Endometrial microvascular endothelial cells (primary cell): ENCODE results near the gene LRRC72. TPM values are rescaled to one million over a fixed set of nuclear protein-coding genes. Genes with fewer than 3 reads are reported as not detected.

Experiments
- in situ Hi-C: cut with HindIII; loops from 2 replicates; pipeline ENCODE4 v1.10.0; 2017; ENCODE audit warnings: low sequenced_read_pairs, low pct_unique_long_range_greater_than_20kb; ENCODE audit errors: inconsistent ontology term
- total RNA-seq: library from RNA; depleted of rRNA; stranded (reverse); fragments of >200 nt; gene quantifications from one replicate; pipeline ENCODE4 v1.2.3, GENCODE V29; 2015; ENCODE audit errors: inconsistent ontology term

The LRRC72 gene
- total RNA-seq, 1 donor from 2014 or later = not detected

DNA sequence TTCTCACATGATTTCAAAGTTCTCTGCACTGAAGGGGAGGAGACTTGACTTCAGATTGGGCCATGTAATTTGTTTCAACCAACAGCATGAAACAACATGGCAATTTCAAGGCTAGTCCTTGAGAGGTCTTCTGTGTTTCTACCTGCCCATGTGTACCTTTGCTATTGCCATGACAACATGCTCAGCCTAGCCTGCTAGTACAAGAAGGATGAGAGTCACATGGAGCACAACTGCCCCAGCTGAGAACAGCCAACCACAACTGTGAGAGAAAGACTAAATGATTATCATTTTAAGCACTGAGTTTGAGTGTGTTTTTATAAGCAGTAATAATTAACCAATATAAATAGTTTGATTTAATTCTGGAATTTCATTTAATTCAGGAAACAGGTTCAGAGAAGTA, 77.0 kb downstream of the LRRC72 start:
- in situ Hi-C loops = no loop called here

DNA sequence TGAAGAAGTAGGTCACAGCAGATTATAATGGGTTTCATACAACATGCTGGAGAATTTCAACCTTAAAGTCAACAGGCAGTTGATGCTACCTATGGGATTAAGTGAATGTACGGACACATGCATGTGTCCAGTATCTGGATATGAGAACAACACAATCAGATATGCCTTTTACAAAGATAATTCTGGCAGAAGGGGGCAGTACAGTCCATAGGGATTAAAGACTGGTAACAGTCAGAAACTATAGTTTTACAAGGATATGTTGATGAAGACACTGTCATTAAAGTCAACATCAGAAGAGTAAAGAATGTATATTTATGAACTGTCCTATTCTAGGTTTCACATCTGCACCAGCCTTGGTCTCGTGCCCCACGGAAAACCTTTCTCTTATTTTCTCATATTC, 77.4 kb downstream of the LRRC72 start:
- in situ Hi-C loops = no loop called here

DNA sequence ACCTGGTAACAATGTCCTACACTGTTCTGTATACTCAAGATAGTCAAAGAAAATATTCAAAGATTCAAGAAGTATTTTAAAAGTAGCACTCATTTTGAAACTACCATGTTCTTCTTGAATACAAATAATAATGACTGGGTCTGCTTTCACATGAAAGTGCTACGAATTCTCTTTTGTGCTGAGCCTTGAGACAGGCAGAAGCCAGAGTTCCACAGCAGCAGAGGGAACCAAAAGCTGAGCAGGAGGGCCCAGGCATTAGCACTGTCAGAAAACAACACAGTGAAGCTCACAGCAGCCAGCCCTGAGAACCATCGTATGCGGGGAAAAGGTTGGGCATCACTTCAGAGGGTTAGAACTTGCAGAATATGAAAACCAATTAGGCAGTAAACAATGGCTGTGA, 80.1 kb downstream of the LRRC72 start:
- in situ Hi-C loops = no loop called here

DNA sequence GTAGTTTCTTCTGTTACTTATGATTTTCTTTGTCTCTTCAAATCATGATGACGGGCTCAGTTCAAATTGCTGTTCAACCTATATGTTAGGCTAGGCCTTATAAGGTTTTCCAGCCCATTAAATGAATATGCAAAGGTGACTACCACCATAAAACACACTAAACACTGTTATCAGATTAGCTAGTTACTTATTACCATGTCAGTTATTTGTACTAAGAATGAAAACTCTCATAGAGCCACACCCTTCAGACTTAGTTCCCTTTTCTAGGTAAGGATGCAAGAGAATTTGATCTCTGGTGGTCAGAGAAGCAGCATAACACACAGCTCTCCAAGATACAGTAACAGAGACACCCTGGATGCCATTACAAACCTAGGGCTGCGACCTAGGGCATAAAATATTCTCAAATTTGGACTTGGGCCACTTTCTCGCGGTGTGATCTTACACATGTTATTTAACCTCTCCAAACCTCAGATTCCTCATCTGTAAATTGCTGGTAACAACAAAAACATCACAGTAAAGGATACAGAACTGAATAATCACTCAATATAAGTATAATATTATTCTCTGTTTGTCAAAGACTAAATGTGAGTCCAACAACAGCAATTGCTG, 83.3 kb downstream of the LRRC72 start:
- in situ Hi-C loops = no loop called here

DNA sequence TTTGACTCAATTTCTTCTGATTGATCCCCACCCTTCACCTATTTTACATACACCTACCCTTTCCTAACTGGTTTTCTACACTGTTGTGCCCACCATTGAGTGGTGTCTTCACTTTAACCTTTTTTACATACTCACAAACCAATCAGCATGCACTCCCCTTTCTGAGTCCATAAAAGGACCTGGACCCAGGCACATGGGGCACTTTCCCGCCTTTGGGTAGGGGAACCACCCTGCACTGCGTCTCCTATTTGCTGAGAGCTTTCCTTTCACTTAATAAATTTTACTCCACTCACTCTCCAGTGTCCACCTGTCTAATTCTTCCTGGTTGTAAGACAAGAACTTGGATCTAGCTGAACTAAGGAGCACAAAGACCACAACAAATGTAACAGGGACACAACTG, 85.1 kb downstream of the LRRC72 start:
- in situ Hi-C loops = no loop called here

DNA sequence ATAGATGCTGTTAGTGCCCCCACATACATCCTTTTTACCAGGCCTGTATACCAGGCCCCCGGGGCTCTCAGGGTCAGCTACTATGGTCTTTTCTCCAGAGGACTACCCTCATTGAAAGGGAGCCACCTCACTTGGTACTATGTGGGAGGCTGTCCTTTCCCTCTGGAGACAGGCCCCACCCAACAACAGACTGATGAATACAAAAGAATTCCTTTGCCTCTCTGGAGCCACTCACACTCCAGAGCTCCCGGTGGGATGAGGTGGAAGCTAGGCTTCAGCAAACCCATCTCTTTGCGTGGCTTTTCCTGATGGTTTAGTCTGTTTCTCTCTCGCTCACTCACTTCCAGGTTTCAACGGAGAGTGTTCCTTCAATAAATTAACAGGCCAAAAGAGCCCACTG, 88.6 kb downstream of the LRRC72 start:
- in situ Hi-C loops = no loop called here

DNA sequence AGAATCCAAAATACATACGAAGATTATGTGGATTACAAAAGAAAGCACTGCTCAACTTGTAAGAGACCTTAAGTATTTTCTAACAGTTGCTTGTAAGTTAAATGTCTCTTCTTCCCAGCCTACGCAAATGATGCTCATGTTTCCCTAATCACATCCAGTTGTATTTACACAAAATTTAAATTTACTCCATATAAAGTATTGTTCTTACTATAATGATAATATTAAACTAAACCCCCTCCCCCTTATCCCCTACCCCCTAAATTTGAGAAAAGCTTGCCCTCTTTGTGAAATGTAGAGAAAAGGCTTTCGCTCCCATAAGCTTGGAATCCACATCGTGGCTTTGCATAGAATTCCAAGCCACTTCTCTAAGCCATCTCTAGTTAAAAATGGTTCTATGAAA, 89.5 kb downstream of the LRRC72 start:
- in situ Hi-C loops = no loop called here

DNA sequence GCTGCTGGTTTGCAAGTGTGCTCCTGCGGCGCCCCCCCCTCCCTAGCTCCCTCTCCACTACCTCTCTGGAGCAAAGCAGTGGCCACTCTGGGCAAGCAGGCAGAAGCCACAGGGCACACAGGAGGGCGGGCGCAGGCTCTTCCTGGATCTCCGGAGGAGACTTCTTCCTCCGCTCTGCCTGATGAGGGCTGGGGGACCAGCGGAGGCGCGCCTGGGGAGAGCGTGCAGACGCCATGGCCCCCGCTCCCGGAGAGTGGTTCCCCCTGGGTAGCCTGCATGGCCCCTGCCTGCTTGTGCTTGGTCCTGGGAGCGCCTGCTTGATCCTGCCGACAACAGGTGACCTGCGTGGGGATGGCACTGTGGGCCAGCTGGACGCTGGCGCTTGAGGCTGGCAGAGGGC, 89.9 kb downstream of the LRRC72 start:
- in situ Hi-C loops = no loop called here

DNA sequence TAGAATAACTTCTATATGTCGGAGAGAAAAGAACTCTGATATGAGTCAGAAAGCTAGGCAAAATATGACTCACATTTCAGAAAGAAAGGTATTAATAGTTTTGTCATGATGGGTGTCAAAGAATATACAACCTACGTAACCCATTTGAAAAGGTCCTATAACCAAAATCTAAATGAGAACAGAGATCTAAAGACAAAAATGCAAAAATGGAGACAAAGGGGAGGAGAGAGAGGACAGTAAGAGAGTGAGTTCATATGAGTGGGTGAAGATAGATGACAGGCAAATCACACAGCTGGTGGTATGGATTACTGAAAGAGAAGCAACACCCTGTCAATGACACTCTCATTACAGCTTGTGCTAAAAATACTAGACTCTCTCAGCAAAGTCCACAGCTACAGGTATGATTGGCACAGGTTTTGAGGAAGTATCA, 93.4 kb downstream of the LRRC72 start:
- in situ Hi-C loops = no loop called here

DNA sequence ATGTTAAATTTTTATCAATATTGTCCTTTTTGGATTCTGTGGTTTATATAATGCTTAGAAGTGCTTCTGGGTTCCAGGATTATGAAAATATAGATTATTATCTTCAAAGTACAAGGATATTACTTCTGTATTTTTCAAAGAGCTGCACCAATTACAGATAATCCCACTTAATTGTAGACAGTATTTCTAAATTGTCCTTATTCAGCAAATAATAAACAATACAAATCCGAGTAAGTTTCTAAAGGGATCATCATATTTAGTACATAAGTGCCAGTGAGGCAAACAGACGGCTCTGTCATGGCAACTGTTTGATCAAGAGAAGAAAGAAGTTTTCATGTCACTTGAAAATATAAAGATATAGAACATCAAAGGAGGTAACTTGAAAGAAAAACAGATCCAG, 99.8 kb downstream of the LRRC72 start:
- in situ Hi-C loops = no loop called here

DNA sequence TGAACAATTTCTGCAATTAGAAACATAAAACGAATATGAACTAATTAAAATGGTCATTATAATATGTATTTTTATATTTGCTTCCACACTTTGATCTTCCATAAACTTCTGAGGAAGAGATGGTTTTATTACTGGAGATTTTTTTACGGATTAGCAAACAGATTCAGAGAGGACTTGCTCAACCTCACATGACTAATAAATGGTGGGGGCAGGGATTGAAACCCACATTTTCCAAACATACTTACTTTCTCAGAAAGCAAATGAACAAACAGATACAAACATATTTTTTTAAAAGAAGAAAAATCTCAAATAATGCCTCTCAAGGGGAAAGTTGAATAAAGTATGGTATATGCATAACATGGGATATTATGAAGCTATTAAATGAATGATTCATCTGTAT, 100.6 kb downstream of the LRRC72 start:
- in situ Hi-C loops = no loop called here

DNA sequence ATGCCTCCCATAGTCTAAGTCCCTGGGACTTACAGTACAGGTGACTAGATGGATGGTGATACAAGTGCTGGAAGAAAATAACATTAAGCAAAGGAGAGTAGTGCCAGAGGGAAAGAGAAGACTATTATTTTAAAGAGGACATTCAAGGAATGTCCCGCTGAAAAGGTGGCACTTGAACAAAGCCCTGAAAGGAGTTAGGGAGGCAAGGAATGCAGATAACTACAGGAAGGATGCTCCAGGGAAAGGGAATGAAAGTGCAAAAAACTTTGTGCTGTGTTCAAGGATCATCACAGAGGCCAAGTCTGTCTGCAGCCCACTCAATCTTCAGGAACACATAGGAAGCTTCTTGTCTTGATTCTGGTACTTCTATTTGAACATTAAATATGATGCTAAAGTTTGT, 104.0 kb downstream of the LRRC72 start:
- in situ Hi-C loops = no loop called here

Other genes starting within 250 kb of the LRRC72 start
- 0.93 TPM for gene CRPPA, start 105.3 kb upstream of the LRRC72 start, total RNA-seq
- not detected for gene SOSTDC1, start 61.1 kb upstream of the LRRC72 start, total RNA-seq
- gene ANKMY2, start 118.9 kb downstream of the LRRC72 start, total RNA-seq = 7.6 TPM
- 132 TPM for gene BZW2, start 119.4 kb downstream of the LRRC72 start, total RNA-seq
- gene TSPAN13, start 226.9 kb downstream of the LRRC72 start, total RNA-seq = 46.4 TPM